ENCODE results near the gene TMEM163. TPM values are rescaled to one million over a fixed set of nuclear protein-coding genes. Genes with fewer than 3 reads are reported as not detected.

Gene TMEM163
- polyA plus RNA-seq, 1 donor from 2014 or later, result 3.5 TPM

DNA sequence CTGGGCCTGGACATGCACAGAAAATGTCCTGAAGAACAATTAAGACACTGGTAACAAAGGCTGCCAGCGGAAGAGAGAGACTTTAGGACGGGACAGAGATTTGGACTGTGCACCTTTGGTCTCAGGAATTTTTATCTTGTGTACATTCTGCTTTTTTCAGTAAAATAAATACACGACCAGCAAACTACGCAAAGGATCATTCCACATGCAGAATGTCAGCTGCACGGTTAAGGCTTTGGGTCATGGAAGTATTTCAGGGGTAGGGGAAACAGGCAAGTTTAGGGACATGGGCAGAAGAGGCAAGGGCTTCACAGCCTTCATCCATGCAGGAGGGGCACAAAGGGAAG, 11.5 kb downstream of the TMEM163 start:
- H3K36me3 ChIP-seq (ENCODE audit: insufficient read depth, low read length), result no peaks in the 10 kb centered on the region
- no peak overlapping the region for H3K27ac ChIP-seq (ENCODE audit: low read length)
- no peaks in the 10 kb centered on the region for H3K79me2 ChIP-seq (replicated peaks; ENCODE audit: insufficient read depth, low read length)
- H3K27me3 ChIP-seq (ENCODE audit: insufficient read depth, low read depth, low read length), result no peaks in the 10 kb centered on the region
- TF ChIP-seq MXI1 (conservative IDR thresholded peaks at IDR 0.05; ENCODE audit: poor library complexity, severe bottlenecking) (no peak), RAD21 (conservative IDR thresholded peaks at IDR 0.05) (no peak), TAF1 (IDR thresholded peaks at IDR 0.05; ENCODE audit: low read depth) (no peak), EP300 (conservative IDR thresholded peaks at IDR 0.05; ENCODE audit: poor library complexity, severe bottlenecking) (no peak), SMC3 (conservative IDR thresholded peaks at IDR 0.05; ENCODE audit: poor library complexity) (no peak), EZH2 (IDR thresholded peaks at IDR 0.05; ENCODE audit: borderline replicate concordance, insufficient read depth, low read length, poor library complexity, severe bottlenecking) (no peak), POLR2AphosphoS5 (IDR thresholded peaks at IDR 0.05) (no peak)
- TF ChIP-seq, protein P1, sequence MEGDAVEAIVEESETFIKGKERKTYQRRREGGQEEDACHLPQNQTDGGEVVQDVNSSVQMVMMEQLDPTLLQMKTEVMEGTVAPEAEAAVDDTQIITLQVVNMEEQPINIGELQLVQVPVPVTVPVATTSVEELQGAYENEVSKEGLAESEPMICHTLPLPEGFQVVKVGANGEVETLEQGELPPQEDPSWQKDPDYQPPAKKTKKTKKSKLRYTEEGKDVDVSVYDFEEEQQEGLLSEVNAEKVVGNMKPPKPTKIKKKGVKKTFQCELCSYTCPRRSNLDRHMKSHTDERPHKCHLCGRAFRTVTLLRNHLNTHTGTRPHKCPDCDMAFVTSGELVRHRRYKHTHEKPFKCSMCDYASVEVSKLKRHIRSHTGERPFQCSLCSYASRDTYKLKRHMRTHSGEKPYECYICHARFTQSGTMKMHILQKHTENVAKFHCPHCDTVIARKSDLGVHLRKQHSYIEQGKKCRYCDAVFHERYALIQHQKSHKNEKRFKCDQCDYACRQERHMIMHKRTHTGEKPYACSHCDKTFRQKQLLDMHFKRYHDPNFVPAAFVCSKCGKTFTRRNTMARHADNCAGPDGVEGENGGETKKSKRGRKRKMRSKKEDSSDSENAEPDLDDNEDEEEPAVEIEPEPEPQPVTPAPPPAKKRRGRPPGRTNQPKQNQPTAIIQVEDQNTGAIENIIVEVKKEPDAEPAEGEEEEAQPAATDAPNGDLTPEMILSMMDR (IDR thresholded peaks at IDR 0.05; ENCODE audit: poor library complexity, severe bottlenecking), result no peak
- TF ChIP-seq, protein P2, sequence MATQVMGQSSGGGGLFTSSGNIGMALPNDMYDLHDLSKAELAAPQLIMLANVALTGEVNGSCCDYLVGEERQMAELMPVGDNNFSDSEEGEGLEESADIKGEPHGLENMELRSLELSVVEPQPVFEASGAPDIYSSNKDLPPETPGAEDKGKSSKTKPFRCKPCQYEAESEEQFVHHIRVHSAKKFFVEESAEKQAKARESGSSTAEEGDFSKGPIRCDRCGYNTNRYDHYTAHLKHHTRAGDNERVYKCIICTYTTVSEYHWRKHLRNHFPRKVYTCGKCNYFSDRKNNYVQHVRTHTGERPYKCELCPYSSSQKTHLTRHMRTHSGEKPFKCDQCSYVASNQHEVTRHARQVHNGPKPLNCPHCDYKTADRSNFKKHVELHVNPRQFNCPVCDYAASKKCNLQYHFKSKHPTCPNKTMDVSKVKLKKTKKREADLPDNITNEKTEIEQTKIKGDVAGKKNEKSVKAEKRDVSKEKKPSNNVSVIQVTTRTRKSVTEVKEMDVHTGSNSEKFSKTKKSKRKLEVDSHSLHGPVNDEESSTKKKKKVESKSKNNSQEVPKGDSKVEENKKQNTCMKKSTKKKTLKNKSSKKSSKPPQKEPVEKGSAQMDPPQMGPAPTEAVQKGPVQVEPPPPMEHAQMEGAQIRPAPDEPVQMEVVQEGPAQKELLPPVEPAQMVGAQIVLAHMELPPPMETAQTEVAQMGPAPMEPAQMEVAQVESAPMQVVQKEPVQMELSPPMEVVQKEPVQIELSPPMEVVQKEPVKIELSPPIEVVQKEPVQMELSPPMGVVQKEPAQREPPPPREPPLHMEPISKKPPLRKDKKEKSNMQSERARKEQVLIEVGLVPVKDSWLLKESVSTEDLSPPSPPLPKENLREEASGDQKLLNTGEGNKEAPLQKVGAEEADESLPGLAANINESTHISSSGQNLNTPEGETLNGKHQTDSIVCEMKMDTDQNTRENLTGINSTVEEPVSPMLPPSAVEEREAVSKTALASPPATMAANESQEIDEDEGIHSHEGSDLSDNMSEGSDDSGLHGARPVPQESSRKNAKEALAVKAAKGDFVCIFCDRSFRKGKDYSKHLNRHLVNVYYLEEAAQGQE (IDR thresholded peaks at IDR 0.05; ENCODE audit: borderline replicate concordance), result no peak
- no peak overlapping the region for H3K4me2 ChIP-seq (ENCODE audit: low read length)
- H3F3A ChIP-seq (ENCODE audit: insufficient read depth, low read length, poor library complexity, severe bottlenecking), result no peaks in the 10 kb centered on the region
- H2AFZ ChIP-seq (ENCODE audit: low read depth, low read length), result no peak overlapping the region
- H3K9me3 ChIP-seq (ENCODE audit: low read length), result no peaks in the 10 kb centered on the region
- H3K4me3 ChIP-seq (ENCODE audit: low read length), result no peak overlapping the region
- H3K9me2 ChIP-seq (ENCODE audit: insufficient read depth, low read length), result no peaks in the 10 kb centered on the region
- H4K20me1 ChIP-seq (ENCODE audit: insufficient read depth), result no peaks in the 10 kb centered on the region
- no peak overlapping the region for H3K9ac ChIP-seq (ENCODE audit: low read length)

DNA sequence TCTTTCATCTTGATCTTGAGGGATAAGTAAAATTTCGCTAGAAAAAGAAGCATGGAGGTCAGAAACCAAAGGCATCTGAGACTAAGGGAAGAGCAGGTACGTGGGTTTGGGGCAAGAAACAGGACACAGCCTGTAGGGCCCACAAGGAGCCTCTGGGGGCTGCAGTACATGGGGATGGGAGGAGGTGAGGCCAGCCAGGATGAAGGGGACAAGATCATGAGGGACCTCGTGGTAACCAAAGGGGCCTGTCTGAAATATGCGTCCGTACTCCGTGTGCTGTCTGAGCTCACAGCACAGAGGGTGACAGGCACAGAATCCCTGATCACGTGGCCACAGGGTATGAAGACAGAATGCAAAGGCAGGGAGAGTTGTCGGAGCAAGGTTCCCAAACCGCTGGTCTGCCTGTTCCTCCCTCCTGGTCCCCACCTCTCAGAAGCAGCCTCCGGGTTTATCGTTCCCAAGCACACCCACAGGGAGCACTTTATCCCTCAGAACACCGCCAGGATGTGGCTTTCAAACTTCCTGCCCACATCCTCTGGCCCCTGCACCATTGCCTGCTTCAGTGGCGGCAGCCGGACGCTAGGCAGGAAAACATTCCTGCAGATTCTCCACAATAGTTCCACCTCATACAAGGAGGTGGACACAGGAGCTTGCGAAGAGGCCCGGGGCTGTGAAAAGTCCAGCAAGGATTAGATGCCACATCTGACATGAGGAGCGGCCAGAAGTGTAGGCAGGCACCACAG, 12.0 kb downstream of the TMEM163 start:
- no peaks in the 10 kb centered on the region for H3K9me2 ChIP-seq (ENCODE audit: insufficient read depth, low read length)
- no peak for TF ChIP-seq POLR2AphosphoS5 (IDR thresholded peaks at IDR 0.05)
- no peak for TF ChIP-seq TAF1 (IDR thresholded peaks at IDR 0.05; ENCODE audit: low read depth)
- TF ChIP-seq RAD21 (conservative IDR thresholded peaks at IDR 0.05), result no peak
- no peak for TF ChIP-seq SMC3 (conservative IDR thresholded peaks at IDR 0.05; ENCODE audit: poor library complexity)
- H3K4me3 ChIP-seq (ENCODE audit: low read length), result no peak overlapping the region
- H3K9me3 ChIP-seq (ENCODE audit: low read length), result no peaks in the 10 kb centered on the region
- no peaks in the 10 kb centered on the region for H3K36me3 ChIP-seq (ENCODE audit: insufficient read depth, low read length)
- H3K27me3 ChIP-seq (ENCODE audit: insufficient read depth, low read depth, low read length), result no peaks in the 10 kb centered on the region
- no peak overlapping the region for H3K27ac ChIP-seq (ENCODE audit: low read length)
- H3K9ac ChIP-seq (ENCODE audit: low read length), result no peak overlapping the region
- H3F3A ChIP-seq (ENCODE audit: insufficient read depth, low read length, poor library complexity, severe bottlenecking), result no peaks in the 10 kb centered on the region
- no peaks in the 10 kb centered on the region for H4K20me1 ChIP-seq (ENCODE audit: insufficient read depth)
- H2AFZ ChIP-seq (ENCODE audit: low read depth, low read length), result no peak overlapping the region
- no peak overlapping the region for H3K4me2 ChIP-seq (ENCODE audit: low read length)
- H3K79me2 ChIP-seq (replicated peaks; ENCODE audit: insufficient read depth, low read length), result no peaks in the 10 kb centered on the region
